Renal cortex interstitium (tissue), 11 donors: ENCODE data around the gene RALB. TPM values are rescaled to one million over a fixed set of nuclear protein-coding genes. Genes with fewer than 3 reads are reported as not detected.
"Not testable (repeated sequence)": the region's sequence is repeated elsewhere in the genome, so short reads cannot be mapped to it uniquely, and the experiment has no call there.

Source experiments
- DNase-seq, 11 donors: peaks; one replicate each; pipeline ENCODE4 v3.0.0-alpha.2; 2013; ENCODE audit warnings: low read depth in 9 of 11, low spot score in 4 of 11; ENCODE audit errors: extremely low read depth in 1 of 11
- polyA plus RNA-seq, 3 donors: library from polyadenylated mRNA; unstranded; fragments of 120-200 nt; gene quantifications; one replicate each; pipeline ENCODE4 v1.2.1, GENCODE V29; 2013; ENCODE audit not compliant: insufficient read length in 3 of 3

Gene RALB
- polyA plus RNA-seq, 3 donors = 69.0 to 82.3 (median 77.4) TPM

- DNase-seq = no peak
Measured at GRCh38 chr2:120303177-120303576, 50.5 kb downstream of the RALB start.

- DNase-seq = no peak
Measured at GRCh38 chr2:120305296-120305695, 52.6 kb downstream of the RALB start.

- DNase-seq = no peak
Measured at GRCh38 chr2:120305937-120306490, 53.4 kb downstream of the RALB start.

- DNase-seq = no peak
Measured at GRCh38 chr2:120307482-120307881, 54.8 kb downstream of the RALB start.

- DNase-seq = no peak
Measured at GRCh38 chr2:120308038-120308910, 55.6 kb downstream of the RALB start.

GRCh38 chr2:120310136-120310535 is 57.5 kb downstream of the RALB start:
- DNase-seq = no peak

- not testable (repeated sequence) for DNase-seq
Measured at GRCh38 chr2:120310841-120311240, 58.2 kb downstream of the RALB start.

GRCh38 chr2:120312076-120312475 is 59.4 kb downstream of the RALB start:
- DNase-seq = no peak

- peak; percentile 52 to 85 (median 76) for DNase-seq
Measured at GRCh38 chr2:120312860-120313694, 60.4 kb downstream of the RALB start.

GRCh38 chr2:120313695-120314615 is 61.3 kb downstream of the RALB start:
- DNase-seq = no peak

- no peak for DNase-seq
Measured at GRCh38 chr2:120314690-120315366, 62.2 kb downstream of the RALB start.

GRCh38 chr2:120315367-120316033 is 62.8 kb downstream of the RALB start:
- no peak for DNase-seq

GRCh38 chr2:120316071-120316470 is 63.4 kb downstream of the RALB start:
- no peak for DNase-seq

GRCh38 chr2:120316528-120317179 is 64.0 kb downstream of the RALB start:
- DNase-seq = no peak

- DNase-seq = no peak
Measured at GRCh38 chr2:120317180-120317533, 64.5 kb downstream of the RALB start.

- DNase-seq = no peak
Measured at GRCh38 chr2:120317916-120318315, 65.3 kb downstream of the RALB start.

GRCh38 chr2:120318626-120319025 is 66.0 kb downstream of the RALB start:
- no peak for DNase-seq
